Measurements from ENCODE around the gene BIVM.

BIVM gene

DNA sequence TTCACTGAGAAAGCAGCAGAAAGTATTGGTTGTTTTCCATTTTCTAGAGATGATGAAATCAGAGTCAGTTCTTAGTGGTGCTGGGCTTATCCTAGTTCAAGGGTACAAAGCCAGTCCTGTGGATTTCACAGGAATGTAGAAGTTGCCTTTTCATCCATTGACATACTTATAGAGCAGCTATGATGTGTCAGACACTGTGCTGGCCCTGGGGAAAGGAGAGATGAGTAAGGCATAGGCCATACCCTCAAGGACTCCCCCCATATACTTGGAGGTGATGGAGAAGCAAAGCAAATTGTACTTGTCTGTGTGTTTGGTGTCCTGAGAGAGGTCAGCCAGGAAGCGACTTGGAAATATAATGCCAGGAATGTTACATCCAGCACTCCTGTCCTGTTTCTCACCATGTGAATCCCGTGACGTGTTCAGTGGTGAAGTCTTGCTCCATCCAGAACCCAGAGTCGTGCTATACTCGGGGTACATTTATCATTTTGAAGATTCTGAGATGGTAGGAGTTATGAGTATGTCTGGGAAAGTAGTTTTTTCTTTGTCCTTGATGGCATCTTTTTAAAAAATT lies 69.5 kb downstream of the BIVM start:
- Histone ChIP-seq H3K27ac (ENCODE audit: low read depth, low read length, severe bottlenecking) (no peak overlapping the region), H3K9me3 (ENCODE audit: control insufficient read depth, low read length) (no peaks in the 10 kb centered on the region), H3K4me1 (ENCODE audit: control insufficient read depth, insufficient read depth, low read length, poor library complexity, severe bottlenecking) (no peaks in the 10 kb centered on the region), H3K36me3 (ENCODE audit: control insufficient read depth, insufficient read depth, low read length) (peaks cover 44% of the 10 kb centered on the region), H3K4me3 (ENCODE audit: extremely low read depth, insufficient read depth, low read length, poor library complexity, severe bottlenecking) (no peak overlapping the region)
- 90 to 94% methylated on average over 3 to 4 of the region's 5 CpGs for WGBS, 2 experiments (ENCODE audit: insufficient coverage in 2 of 2)

DNA sequence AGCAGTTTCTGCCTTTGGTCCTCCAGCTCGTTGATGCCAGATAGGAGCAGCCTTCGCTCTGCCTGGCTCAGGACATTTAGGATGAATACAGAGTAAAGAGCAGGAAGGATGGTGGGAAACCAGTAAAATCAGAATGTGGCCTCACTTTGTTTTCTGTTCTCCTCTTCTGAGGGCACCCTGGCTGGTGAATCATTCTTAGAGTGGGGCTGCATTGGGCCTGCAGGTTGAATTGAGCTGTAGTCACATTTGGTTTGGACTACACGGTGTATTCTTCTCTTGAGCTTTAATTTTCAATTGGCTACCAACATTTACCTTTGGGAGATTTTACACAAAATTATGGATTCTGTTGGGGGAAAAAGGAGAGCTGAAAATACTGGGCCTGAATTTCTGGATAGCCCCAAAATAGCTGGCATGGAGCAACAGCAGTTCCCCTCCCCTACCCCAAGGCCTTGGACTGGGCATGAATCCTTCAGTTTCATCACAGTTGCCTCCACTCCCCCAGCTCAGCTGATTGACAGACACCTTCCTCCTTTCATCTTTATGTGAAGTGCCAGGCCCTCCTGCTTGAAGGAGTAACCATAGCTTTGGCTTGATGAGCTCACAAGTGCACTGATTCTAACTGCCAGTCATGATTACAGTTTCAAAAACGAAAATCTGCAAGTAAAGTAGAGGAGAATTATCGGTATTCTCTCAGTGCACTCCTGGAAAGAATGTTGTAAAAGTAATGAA lies 71.2 kb downstream of the BIVM start:
- peaks cover 30% of the 10 kb centered on the region for H3K36me3 ChIP-seq (ENCODE audit: control insufficient read depth, insufficient read depth, low read length)
- WGBS, 2 experiments (ENCODE audit: insufficient coverage in 2 of 2) = 57 to 67% methylated on average over 2 to 3 of the region's 5 CpGs

GRCh38 chr13:102870677-102871415 lies 71.9 kb downstream of the BIVM start:
- Histone ChIP-seq H3K9me3 (ENCODE audit: control insufficient read depth, low read length) (no peaks in the 10 kb centered on the region), H3K4me1 (ENCODE audit: control insufficient read depth, insufficient read depth, low read length, poor library complexity, severe bottlenecking) (no peaks in the 10 kb centered on the region), H3K4me3 (ENCODE audit: extremely low read depth, insufficient read depth, low read length, poor library complexity, severe bottlenecking) (no peak overlapping the region), H3K27ac (ENCODE audit: low read depth, low read length, severe bottlenecking) (no peak overlapping the region), H3K36me3 (ENCODE audit: control insufficient read depth, insufficient read depth, low read length) (peaks cover 32% of the 10 kb centered on the region)
- 50 to 62% methylated on average over 15 of the region's 22 CpGs for WGBS, 2 experiments (ENCODE audit: insufficient coverage in 2 of 2)

More for the DNA sequence above, 71.2 kb downstream of the BIVM start:
- Histone ChIP-seq H3K4me1 (ENCODE audit: control insufficient read depth, insufficient read depth, low read length, poor library complexity, severe bottlenecking) (no peaks in the 10 kb centered on the region), H3K9me3 (ENCODE audit: control insufficient read depth, low read length) (no peaks in the 10 kb centered on the region), H3K4me3 (ENCODE audit: extremely low read depth, insufficient read depth, low read length, poor library complexity, severe bottlenecking) (no peak overlapping the region), H3K27ac (ENCODE audit: low read depth, low read length, severe bottlenecking) (no peak overlapping the region)

- no peak overlapping the region for H3K4me3 ChIP-seq (ENCODE audit: extremely low read depth, insufficient read depth, low read length, poor library complexity, severe bottlenecking)
- H3K36me3 ChIP-seq (ENCODE audit: control insufficient read depth, insufficient read depth, low read length) = peaks cover 31% of the 10 kb centered on the region
- H3K9me3 ChIP-seq (ENCODE audit: control insufficient read depth, low read length) = no peaks in the 10 kb centered on the region
- peaks cover under 1% of the 10 kb centered on the region for H3K4me1 ChIP-seq (ENCODE audit: control insufficient read depth, insufficient read depth, low read length, poor library complexity, severe bottlenecking)
- no peak overlapping the region for H3K27ac ChIP-seq (ENCODE audit: low read depth, low read length, severe bottlenecking)
- 95 to 100% methylated on average over 1 to 4 of the region's 7 CpGs for WGBS, 2 experiments (ENCODE audit: insufficient coverage in 2 of 2)
Observed at GRCh38 chr13:102872131-102872530, 73.2 kb downstream of the BIVM start.

DNA sequence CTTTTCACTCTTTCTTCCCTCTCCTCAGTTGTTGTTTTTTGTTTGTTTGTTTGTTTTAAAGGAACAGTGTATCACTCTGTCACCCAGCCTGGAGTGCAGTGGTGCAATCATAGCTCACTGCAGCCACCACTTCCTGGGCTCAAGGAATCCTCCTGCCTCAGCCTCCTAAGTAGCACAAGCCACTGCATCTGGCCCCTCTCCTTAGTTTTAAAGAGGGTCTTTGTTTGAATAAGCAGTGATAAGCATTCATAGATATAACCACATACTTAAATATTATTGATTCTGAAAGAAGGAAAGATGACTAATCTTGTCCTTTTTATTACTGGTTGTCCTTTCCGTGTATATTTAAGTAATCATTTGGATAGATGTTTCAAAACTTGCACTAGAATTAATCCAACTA lies 73.6 kb downstream of the BIVM start:
- WGBS, 2 experiments (ENCODE audit: insufficient coverage in 2 of 2) = no CpG with 5 or more reads among the region's 1 CpG
- peaks cover 4% of the 10 kb centered on the region for H3K4me1 ChIP-seq (ENCODE audit: control insufficient read depth, insufficient read depth, low read length, poor library complexity, severe bottlenecking)
- no peak overlapping the region for H3K27ac ChIP-seq (ENCODE audit: low read depth, low read length, severe bottlenecking)
- no peak overlapping the region for H3K4me3 ChIP-seq (ENCODE audit: extremely low read depth, insufficient read depth, low read length, poor library complexity, severe bottlenecking)
- no peaks in the 10 kb centered on the region for H3K9me3 ChIP-seq (ENCODE audit: control insufficient read depth, low read length)
- peaks cover 31% of the 10 kb centered on the region for H3K36me3 ChIP-seq (ENCODE audit: control insufficient read depth, insufficient read depth, low read length)

- H3K4me3 ChIP-seq (ENCODE audit: extremely low read depth, insufficient read depth, low read length, poor library complexity, severe bottlenecking) = no peak overlapping the region
- H3K4me1 ChIP-seq (ENCODE audit: control insufficient read depth, insufficient read depth, low read length, poor library complexity, severe bottlenecking) = peaks cover 4% of the 10 kb centered on the region
- WGBS, 2 experiments (ENCODE audit: insufficient coverage in 2 of 2) = no CpG with 5 or more reads among the region's 3 CpGs
- H3K36me3 ChIP-seq (ENCODE audit: control insufficient read depth, insufficient read depth, low read length) = peaks cover 24% of the 10 kb centered on the region
- no peaks in the 10 kb centered on the region for H3K9me3 ChIP-seq (ENCODE audit: control insufficient read depth, low read length)
- H3K27ac ChIP-seq (ENCODE audit: low read depth, low read length, severe bottlenecking) = no peak overlapping the region
Observed at GRCh38 chr13:102873653-102874052, 74.7 kb downstream of the BIVM start.

DNA sequence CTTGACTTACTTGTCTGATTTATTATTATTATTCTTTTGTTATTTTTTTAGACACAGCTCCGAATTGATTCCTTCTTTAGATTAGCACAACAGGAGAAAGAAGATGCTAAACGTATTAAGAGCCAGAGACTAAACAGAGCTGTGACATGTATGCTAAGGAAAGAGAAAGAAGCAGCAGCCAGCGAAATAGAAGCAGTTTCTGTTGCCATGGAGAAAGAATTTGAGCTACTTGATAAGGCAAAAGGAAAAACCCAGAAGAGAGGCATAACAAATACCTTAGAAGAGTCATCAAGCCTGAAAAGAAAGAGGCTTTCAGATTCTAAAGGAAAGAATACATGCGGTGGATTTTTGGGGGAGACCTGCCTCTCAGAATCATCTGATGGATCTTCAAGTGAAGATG lies 76.3 kb downstream of the BIVM start:
- Histone ChIP-seq H3K9me3 (ENCODE audit: control insufficient read depth, low read length) (no peaks in the 10 kb centered on the region), H3K27ac (ENCODE audit: low read depth, low read length, severe bottlenecking) (no peak overlapping the region), H3K36me3 (ENCODE audit: control insufficient read depth, insufficient read depth, low read length) (peaks cover 24% of the 10 kb centered on the region), H3K4me3 (ENCODE audit: extremely low read depth, insufficient read depth, low read length, poor library complexity, severe bottlenecking) (no peak overlapping the region), H3K4me1 (ENCODE audit: control insufficient read depth, insufficient read depth, low read length, poor library complexity, severe bottlenecking) (peaks cover 4% of the 10 kb centered on the region)
- WGBS, 2 experiments (ENCODE audit: insufficient coverage in 2 of 2) = 70 to 74% methylated on average over 3 of the region's 4 CpGs

DNA sequence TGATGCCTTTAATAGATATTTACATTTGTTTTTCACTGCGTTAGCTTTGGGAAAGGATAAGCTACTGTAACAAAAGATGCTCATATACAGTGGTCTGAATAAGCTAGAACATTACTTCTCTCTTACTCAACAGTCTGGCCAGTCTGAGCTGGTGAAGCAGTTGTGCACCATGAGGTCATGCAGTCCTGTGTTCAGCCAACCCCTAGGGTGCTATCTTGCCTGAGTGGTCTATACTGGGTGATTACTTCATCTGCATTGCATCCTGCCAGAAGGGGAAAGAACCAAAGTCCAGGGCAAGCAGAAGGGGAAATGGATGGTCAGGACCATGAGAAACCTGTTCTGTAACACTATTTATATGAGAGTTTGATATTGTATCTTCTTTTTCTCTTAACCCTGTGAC lies 78.4 kb downstream of the BIVM start:
- Histone ChIP-seq H3K4me1 (ENCODE audit: control insufficient read depth, insufficient read depth, low read length, poor library complexity, severe bottlenecking) (peaks cover 4% of the 10 kb centered on the region), H3K27ac (ENCODE audit: low read depth, low read length, severe bottlenecking) (no peak overlapping the region), H3K9me3 (ENCODE audit: control insufficient read depth, low read length) (no peaks in the 10 kb centered on the region), H3K36me3 (ENCODE audit: control insufficient read depth, insufficient read depth, low read length) (peaks cover 20% of the 10 kb centered on the region), H3K4me3 (ENCODE audit: extremely low read depth, insufficient read depth, low read length, poor library complexity, severe bottlenecking) (no peak overlapping the region)
- no CpG with 5 or more reads among the region's 1 CpG for WGBS, 2 experiments (ENCODE audit: insufficient coverage in 2 of 2)

DNA sequence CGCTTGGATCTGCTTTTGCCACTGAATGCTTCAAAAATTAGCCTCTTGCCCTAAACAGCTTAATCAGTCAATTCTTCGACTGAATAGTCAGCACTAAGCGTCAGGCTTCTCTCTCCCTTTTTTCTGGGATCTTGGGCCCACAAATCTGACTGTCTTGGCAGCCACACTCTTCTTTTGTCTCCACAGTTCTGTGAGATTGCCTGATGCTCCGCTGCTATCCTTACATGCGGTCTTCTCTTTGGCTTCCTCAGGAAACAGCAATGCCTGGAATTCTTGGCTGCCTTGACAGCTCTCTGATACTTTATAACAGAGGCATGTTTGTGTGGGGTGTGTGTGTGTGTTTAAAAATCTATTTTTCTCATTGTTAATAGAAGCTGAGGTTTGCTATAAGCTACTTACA lies 79.6 kb downstream of the BIVM start:
- Histone ChIP-seq H3K4me3 (ENCODE audit: extremely low read depth, insufficient read depth, low read length, poor library complexity, severe bottlenecking) (no peak overlapping the region), H3K36me3 (ENCODE audit: control insufficient read depth, insufficient read depth, low read length) (peaks cover 14% of the 10 kb centered on the region), H3K9me3 (ENCODE audit: control insufficient read depth, low read length) (no peaks in the 10 kb centered on the region), H3K27ac (ENCODE audit: low read depth, low read length, severe bottlenecking) (no peak overlapping the region), H3K4me1 (ENCODE audit: control insufficient read depth, insufficient read depth, low read length, poor library complexity, severe bottlenecking) (peaks cover 4% of the 10 kb centered on the region)
- WGBS, 2 experiments (ENCODE audit: insufficient coverage in 2 of 2) = 82 to 89% methylated on average over 3 to 5 of the region's 5 CpGs

GRCh38 chr13:102879793-102880499 lies 81.0 kb downstream of the BIVM start:
- Histone ChIP-seq H3K4me1 (ENCODE audit: control insufficient read depth, insufficient read depth, low read length, poor library complexity, severe bottlenecking) (peaks cover 4% of the 10 kb centered on the region), H3K36me3 (ENCODE audit: control insufficient read depth, insufficient read depth, low read length) (peaks cover 14% of the 10 kb centered on the region), H3K27ac (ENCODE audit: low read depth, low read length, severe bottlenecking) (no peak overlapping the region), H3K4me3 (ENCODE audit: extremely low read depth, insufficient read depth, low read length, poor library complexity, severe bottlenecking) (no peak overlapping the region), H3K9me3 (ENCODE audit: control insufficient read depth, low read length) (no peaks in the 10 kb centered on the region)
- WGBS, 2 experiments (ENCODE audit: insufficient coverage in 2 of 2) = 92 to 96% methylated on average over 9 to 12 of the region's 13 CpGs
